ENCODE measurements around the gene PRPF6.
A peak's percentile ranks its signal among the peaks of the same experiment; 100 is the strongest.

The PRPF6 gene

GRCh38 chr20:64052326-64052722 lies 71.4 kb downstream of the PRPF6 start:
- no peak for DNase-seq

GRCh38 chr20:64052987-64053840 lies 72.3 kb downstream of the PRPF6 start:
- DNase-seq, result no peak

GRCh38 chr20:64053841-64054661 lies 73.1 kb downstream of the PRPF6 start:
- no peak for DNase-seq

- no peak for DNase-seq
These were observed 74.5 kb downstream of the PRPF6 start for GRCh38 chr20:64055396-64055892.

- DNase-seq, result no peak
These were observed 75.1 kb downstream of the PRPF6 start for GRCh38 chr20:64055893-64056638.

GRCh38 chr20:64056639-64056888 lies 75.6 kb downstream of the PRPF6 start:
- DNase-seq, result no peak

- no peak for DNase-seq
These were observed 76.1 kb downstream of the PRPF6 start for GRCh38 chr20:64056889-64057627.

GRCh38 chr20:64057628-64058498 lies 76.9 kb downstream of the PRPF6 start:
- peak; percentile 7 for DNase-seq

GRCh38 chr20:64058536-64058935 lies 77.6 kb downstream of the PRPF6 start:
- DNase-seq, result no peak

- DNase-seq, result no peak
These were observed 81.3 kb downstream of the PRPF6 start for GRCh38 chr20:64062276-64062595.

GRCh38 chr20:64062596-64063388 lies 81.9 kb downstream of the PRPF6 start, which contains the start of gene TCEA2:
Gene TCEA2 (plus strand): TSS chr20:64063198. CDS start chr20:64063313, 115 bp downstream.
- peak; percentile 58 for DNase-seq

- DNase-seq, result no peak
These were observed 82.6 kb downstream of the PRPF6 start for GRCh38 chr20:64063389-64064144.

GRCh38 chr20:64064145-64064698 lies 83.3 kb downstream of the PRPF6 start:
- no peak for DNase-seq

GRCh38 chr20:64065062-64065973 lies 84.4 kb downstream of the PRPF6 start:
- no peak for DNase-seq

GRCh38 chr20:64065974-64066343 lies 85.0 kb downstream of the PRPF6 start:
- DNase-seq, result no peak

- no peak for DNase-seq
These were observed 86.2 kb downstream of the PRPF6 start for GRCh38 chr20:64067005-64067632.

GRCh38 chr20:64067733-64068307 lies 86.9 kb downstream of the PRPF6 start:
- no peak for DNase-seq

All from NCI-H748 treated with DMSO at 0.1 percent for 48 hours (cell line).